Neuronal stem cell (in vitro differentiated cells): ENCODE results near the gene GNAS.

ENCODE experiments used
- DNase-seq: peaks from one replicate; pipeline ENCODE4 v3.0.0-alpha.2; 2013; ENCODE audit warnings: low spot score
- H2AFZ ChIP-seq: one replicate; pipeline ENCODE4 v1.6.1; 2013; ENCODE audit warnings: mild to moderate bottlenecking, low read length, inconsistent platforms
- H2AK5ac ChIP-seq: 2 replicates; pipeline ENCODE4 v1.6.1; 2013; ENCODE audit warnings: low read depth, mild to moderate bottlenecking, inconsistent platforms, low read length, moderate library complexity, mixed read lengths
- H2BK120ac ChIP-seq: 2 replicates; pipeline ENCODE4 v1.6.1; 2013; ENCODE audit warnings: low read depth, mild to moderate bottlenecking, inconsistent platforms, low read length, moderate library complexity, mixed read lengths
- H2BK12ac ChIP-seq: one replicate; pipeline ENCODE4 v1.6.1; 2013; ENCODE audit warnings: low read length, inconsistent platforms
- H2BK15ac ChIP-seq: 2 replicates; pipeline ENCODE4 v1.6.1; 2013; ENCODE audit warnings: mild to moderate bottlenecking, low read length, inconsistent platforms, mixed read lengths
- H2BK5ac ChIP-seq: one replicate; pipeline ENCODE4 v1.6.1; 2013; ENCODE audit warnings: inconsistent platforms, mild to moderate bottlenecking, low read length, moderate library complexity
- H3K14ac ChIP-seq: one replicate; pipeline ENCODE4 v1.6.1; 2013; ENCODE audit warnings: low read length, inconsistent platforms
- H3K18ac ChIP-seq: 2 replicates; pipeline ENCODE4 v1.6.1; 2013; ENCODE audit warnings: low read length, inconsistent platforms
- H3K23ac ChIP-seq: 2 replicates; pipeline ENCODE4 v1.6.1; 2013; ENCODE audit warnings: low read depth, mild to moderate bottlenecking, mixed read lengths, low read length, inconsistent platforms; ENCODE audit not compliant: poor library complexity
- H3K27ac ChIP-seq: replicated peaks from 3 replicates; pipeline ENCODE4 v1.5.1; 2013; ENCODE audit warnings: low read length, inconsistent platforms
- H3K27me3 ChIP-seq, 3 experiments: 2 replicates each; pipeline ENCODE4 v1.6.1; 2013; ENCODE audit warnings: low read length in 3 of 3, mild to moderate bottlenecking in 2 of 3, inconsistent platforms in 1 of 3, low read depth in 1 of 3, mixed read lengths in 1 of 3, moderate library complexity in 1 of 3; ENCODE audit not compliant: control insufficient read depth in 3 of 3, insufficient read depth in 3 of 3
- H3K36me3 ChIP-seq, 2 donors: replicated peaks in 1 of 2; 2 replicates each; pipeline ENCODE4 v1.6.1; 2013; ENCODE audit warnings: low read length in 2 of 2; ENCODE audit not compliant: control insufficient read depth in 2 of 2, insufficient read depth in 2 of 2
- H3K4ac ChIP-seq: 2 replicates; pipeline ENCODE4 v1.6.1; 2013; ENCODE audit warnings: inconsistent platforms, mild to moderate bottlenecking, low read length, moderate library complexity
- H3K4me1 ChIP-seq, 2 donors: 1 replicate in 1 of 2; 2 replicates in 1 of 2; pipeline ENCODE4 v1.6.1; 2013; ENCODE audit warnings: low read length in 2 of 2, low read depth in 1 of 2; ENCODE audit not compliant: control insufficient read depth in 2 of 2, insufficient read depth in 1 of 2
- H3K4me2 ChIP-seq: one replicate; pipeline ENCODE4 v1.6.1; 2013; ENCODE audit warnings: mild to moderate bottlenecking, low read length, inconsistent platforms; ENCODE audit not compliant: insufficient read depth, poor library complexity, severe bottlenecking
- H3K4me3 ChIP-seq, 2 donors: 2 replicates each; pipeline ENCODE4 v1.5.1; 2013; ENCODE audit warnings: low read length in 2 of 2, mild to moderate bottlenecking in 2 of 2, inconsistent platforms in 1 of 2, moderate library complexity in 1 of 2
- H3K79me1 ChIP-seq: one replicate; pipeline ENCODE4 v1.6.1; 2013; ENCODE audit warnings: low read depth, mild to moderate bottlenecking, inconsistent platforms, low read length, moderate library complexity
- H3K9ac ChIP-seq: one replicate; pipeline ENCODE4 v1.6.1; 2013; ENCODE audit warnings: mild to moderate bottlenecking, low read depth, low read length, inconsistent platforms; ENCODE audit not compliant: poor library complexity
- H3K9me3 ChIP-seq, 2 donors: replicated peaks in 1 of 2; 2 replicates each; pipeline versions ENCODE3 to v1.6.1; 2013; ENCODE audit warnings: low read length in 2 of 2, mild to moderate bottlenecking in 2 of 2, inconsistent platforms in 1 of 2, low read depth in 1 of 2, mixed read lengths in 1 of 2, moderate library complexity in 1 of 2; ENCODE audit not compliant: control insufficient read depth in 2 of 2, insufficient read depth in 1 of 2
- H4K8ac ChIP-seq: one replicate; pipeline ENCODE4 v1.6.1; 2013; ENCODE audit warnings: low read depth, mild to moderate bottlenecking, inconsistent platforms, low read length, moderate library complexity
- H4K91ac ChIP-seq: one replicate; pipeline ENCODE4 v1.6.1; 2013; ENCODE audit warnings: low read length, low read depth, mild to moderate bottlenecking, inconsistent platforms; ENCODE audit not compliant: poor library complexity
- WGBS, 2 donors: extraction: QIAGEN DNeasy Blood & Tissue Kit; methylation state at CpG; one replicate each; pipeline ENCODE4 v1.1.7; 2013; ENCODE audit warnings: missing lambda C conversion rate in 2 of 2, mixed read lengths in 1 of 2; ENCODE audit not compliant: insufficient read length in 2 of 2, insufficient replicate concordance in 1 of 2; ENCODE audit errors: extremely low coverage in 2 of 2; 5-methylcytosine and 5-hydroxymethylcytosine counted together

GNAS gene

GRCh38 chr20:58908941-58909340, 56.4 kb downstream of the GNAS start:
- peaks cover 49 to 81% of the 10 kb centered on the region in 2 donors for H3K36me3 ChIP-seq
- no peak overlapping the region for H4K91ac ChIP-seq
- no peak overlapping the region for H2BK15ac ChIP-seq

GRCh38 chr20:58909585-58909984, 57.1 kb downstream of the GNAS start:
- Histone ChIP-seq H2AK5ac (no peak overlapping the region), H3K4me2 (no peak overlapping the region), H3K27ac (no peak overlapping the region)

More at GRCh38 chr20:58908941-58909340, 56.4 kb downstream of the GNAS start:
- Histone ChIP-seq H2BK5ac (no peak overlapping the region), H2BK120ac (no peak overlapping the region), H3K4ac (no peak overlapping the region), H2AFZ (no peak overlapping the region), H3K27me3 (no peaks in the 10 kb centered on the region), H3K4me1 (peaks cover 13% of the 10 kb centered on the region in 2 donors), H3K4me3 (no peak overlapping the region), H3K23ac (no peak overlapping the region), H3K27ac (no peak overlapping the region), H3K9ac (no peak overlapping the region), H3K14ac (no peak overlapping the region), H2BK12ac (no peak overlapping the region), H4K8ac (no peak overlapping the region), H3K79me1 (peaks cover 2% of the 10 kb centered on the region), H3K4me2 (no peak overlapping the region), H3K18ac (no peak overlapping the region), H2AK5ac (no peak overlapping the region), H3K9me3 (no peaks in the 10 kb centered on the region)
- WGBS, 2 donors = no CpG with 5 or more reads among the region's 9 CpGs
- DNase-seq = no peak

DNA sequence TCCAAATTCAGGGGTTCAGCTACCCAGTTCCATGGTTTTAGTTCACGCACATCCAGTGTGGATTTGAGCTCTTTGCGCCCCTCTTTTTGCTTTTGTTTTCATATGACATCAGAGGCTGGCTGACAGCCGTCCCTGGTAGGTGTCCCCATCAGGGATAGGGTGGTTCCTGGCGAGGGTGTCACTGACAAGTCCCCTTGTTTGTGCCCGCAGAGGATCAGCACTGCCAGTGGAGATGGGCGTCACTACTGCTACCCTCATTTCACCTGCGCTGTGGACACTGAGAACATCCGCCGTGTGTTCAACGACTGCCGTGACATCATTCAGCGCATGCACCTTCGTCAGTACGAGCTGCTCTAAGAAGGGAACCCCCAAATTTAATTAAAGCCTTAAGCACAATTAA, 58.0 kb downstream of the GNAS start:
- Histone ChIP-seq H3K18ac (no peak overlapping the region), H2BK12ac (no peak overlapping the region), H3K4me2 (no peak overlapping the region), H3K27me3 (no peaks in the 10 kb centered on the region), H3K36me3 (peaks cover 41 to 66% of the 10 kb centered on the region in 2 donors), H2BK5ac (no peak overlapping the region), H4K91ac (no peak overlapping the region), H2AFZ (no peak overlapping the region), H3K27ac (no peak overlapping the region), H3K9ac (no peak overlapping the region), H3K79me1 (peaks cover 2% of the 10 kb centered on the region), H3K14ac (no peak overlapping the region), H4K8ac (no peak overlapping the region), H2BK120ac (no peak overlapping the region), H2AK5ac (no peak overlapping the region), H3K4ac (no peak overlapping the region), H3K9me3 (no peaks in the 10 kb centered on the region), H2BK15ac (no peak overlapping the region), H3K4me3 (no peak overlapping the region), H3K23ac (no peak overlapping the region), H3K4me1 (peaks cover 13% of the 10 kb centered on the region in 2 donors)
- no peak for DNase-seq
- no CpG with 5 or more reads among the region's 14 CpGs for WGBS, 2 donors

More at GRCh38 chr20:58909585-58909984, 57.1 kb downstream of the GNAS start:
- no peak overlapping the region for H2AFZ ChIP-seq
- no peak for DNase-seq
- peaks cover 13% of the 10 kb centered on the region in 2 donors for H3K4me1 ChIP-seq
- H4K91ac ChIP-seq = no peak overlapping the region
- H2BK12ac ChIP-seq = no peak overlapping the region
- peaks cover 46 to 75% of the 10 kb centered on the region in 2 donors for H3K36me3 ChIP-seq
- peak overlapping the region; percentile 21 for H3K23ac ChIP-seq
- no peaks in the 10 kb centered on the region for H3K9me3 ChIP-seq
- no peak overlapping the region for H3K18ac ChIP-seq
- no peak overlapping the region for H3K4me3 ChIP-seq
- H2BK15ac ChIP-seq = no peak overlapping the region
- no peak overlapping the region for H3K9ac ChIP-seq
- no peak overlapping the region for H2BK120ac ChIP-seq
- no peak overlapping the region for H2BK5ac ChIP-seq
- H3K27me3 ChIP-seq = no peaks in the 10 kb centered on the region
- peaks cover 2% of the 10 kb centered on the region for H3K79me1 ChIP-seq
- no peak overlapping the region for H3K4ac ChIP-seq
- WGBS, 2 donors = no CpG with 5 or more reads among the region's 15 CpGs
- no peak overlapping the region for H3K14ac ChIP-seq
- H4K8ac ChIP-seq = no peak overlapping the region

GRCh38 chr20:58911309-58911708, 58.8 kb downstream of the GNAS start:
- no peak overlapping the region for H3K14ac ChIP-seq
- no peak overlapping the region for H2BK15ac ChIP-seq
- H3K27ac ChIP-seq = no peak overlapping the region
- H3K27me3 ChIP-seq = no peaks in the 10 kb centered on the region
- H2BK120ac ChIP-seq = no peak overlapping the region
- H3K23ac ChIP-seq = no peak overlapping the region
- H2BK5ac ChIP-seq = no peak overlapping the region
- no peak overlapping the region for H3K9ac ChIP-seq
- no peak overlapping the region for H3K4me3 ChIP-seq
- no peak for DNase-seq
- H2BK12ac ChIP-seq = no peak overlapping the region
- H3K79me1 ChIP-seq = peaks cover 2% of the 10 kb centered on the region
- H3K36me3 ChIP-seq = peaks cover 37 to 57% of the 10 kb centered on the region in 2 donors
- no peak overlapping the region for H2AFZ ChIP-seq
- no CpG with 5 or more reads among the region's 2 CpGs for WGBS, 2 donors
- H3K4me1 ChIP-seq = peaks cover 10 to 13% of the 10 kb centered on the region in 2 donors
- H4K8ac ChIP-seq = no peak overlapping the region
- H3K4me2 ChIP-seq = no peak overlapping the region
- H4K91ac ChIP-seq = no peak overlapping the region
- no peak overlapping the region for H3K18ac ChIP-seq
- H3K4ac ChIP-seq = no peak overlapping the region
- H3K9me3 ChIP-seq = no peaks in the 10 kb centered on the region
- no peak overlapping the region for H2AK5ac ChIP-seq
